Measurements from ENCODE around the gene PAQR8.
"Not testable (repeated sequence)": the region's sequence is repeated elsewhere in the genome, so short reads cannot be mapped to it uniquely, and the experiment has no call there.

Gene PAQR8

GRCh38 chr6:52415917-52416628 is 54.1 kb downstream of the PAQR8 start:
- no peak for DNase-seq

- peak; percentile 8 for DNase-seq
Observed at GRCh38 chr6:52416629-52417151, 54.7 kb downstream of the PAQR8 start.

- no peak for DNase-seq
Observed at GRCh38 chr6:52417675-52418111, 55.7 kb downstream of the PAQR8 start.

DNA sequence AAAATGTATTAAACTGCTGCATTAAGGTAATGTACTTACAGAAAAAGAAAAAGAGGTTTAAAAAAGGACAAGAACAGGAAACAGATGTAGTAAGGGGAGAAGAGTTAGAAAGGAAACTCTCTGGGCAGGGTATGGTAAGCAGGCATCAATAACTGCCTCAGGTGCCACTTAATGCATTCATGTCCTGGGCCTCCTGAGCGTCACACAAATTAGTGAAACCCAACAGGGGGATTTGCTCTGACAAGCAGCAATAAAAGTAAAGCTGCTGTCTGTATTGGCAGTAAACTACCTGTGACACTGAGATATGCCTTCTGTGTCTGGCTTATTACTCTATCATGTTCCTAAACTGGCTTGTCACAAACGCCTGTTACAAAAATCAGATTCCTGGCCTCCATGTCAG is 56.7 kb downstream of the PAQR8 start:
- no peak for DNase-seq

DNA sequence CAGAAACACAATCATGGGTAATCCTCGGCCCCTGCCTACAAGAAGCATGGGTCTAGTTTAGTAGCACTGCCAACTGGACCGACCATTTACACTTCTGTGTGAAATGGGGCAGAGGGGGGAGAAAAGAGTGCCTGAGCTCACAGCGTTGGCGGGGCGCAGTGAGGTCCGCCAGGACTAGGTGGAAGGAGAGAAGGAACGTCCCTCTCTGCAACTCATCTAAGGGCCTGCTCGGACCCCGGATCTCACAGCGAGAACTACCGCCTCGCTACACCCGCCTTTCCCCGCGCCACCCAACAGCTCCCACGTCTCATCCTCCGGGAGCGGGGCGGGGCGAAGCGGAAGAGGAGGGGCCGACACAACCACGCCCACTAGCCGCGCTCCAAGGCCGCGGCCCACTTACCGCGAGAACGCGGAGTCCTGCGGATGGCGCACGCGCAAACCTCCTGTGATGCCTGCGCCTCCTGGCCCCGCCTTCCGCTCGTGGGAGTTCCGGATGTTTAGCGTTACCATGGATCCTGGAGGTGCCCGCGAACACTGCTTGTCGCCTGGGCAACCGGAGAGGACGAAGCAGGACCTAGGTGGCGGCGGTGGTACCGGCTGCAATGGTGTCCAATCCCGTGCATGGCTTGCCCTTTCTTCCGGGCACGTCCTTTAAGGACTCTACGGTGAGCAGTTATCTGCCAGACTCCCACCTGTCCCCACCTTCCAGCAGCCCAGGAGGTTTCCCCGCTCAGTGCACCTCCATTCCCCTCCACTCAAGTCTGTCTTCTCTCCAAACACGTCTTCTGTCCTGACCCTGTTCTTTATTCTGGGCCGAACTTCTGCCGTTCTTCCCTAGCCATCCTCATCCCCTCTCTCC is 58.1 kb downstream of the PAQR8 start, which contains the start of gene EFHC1:
Gene EFHC1 (plus strand): TSS at position 534 of the 859 bp plus-strand sequence. CDS start 69 bp downstream, at position 603.
- peak; percentile 94 for DNase-seq

DNA sequence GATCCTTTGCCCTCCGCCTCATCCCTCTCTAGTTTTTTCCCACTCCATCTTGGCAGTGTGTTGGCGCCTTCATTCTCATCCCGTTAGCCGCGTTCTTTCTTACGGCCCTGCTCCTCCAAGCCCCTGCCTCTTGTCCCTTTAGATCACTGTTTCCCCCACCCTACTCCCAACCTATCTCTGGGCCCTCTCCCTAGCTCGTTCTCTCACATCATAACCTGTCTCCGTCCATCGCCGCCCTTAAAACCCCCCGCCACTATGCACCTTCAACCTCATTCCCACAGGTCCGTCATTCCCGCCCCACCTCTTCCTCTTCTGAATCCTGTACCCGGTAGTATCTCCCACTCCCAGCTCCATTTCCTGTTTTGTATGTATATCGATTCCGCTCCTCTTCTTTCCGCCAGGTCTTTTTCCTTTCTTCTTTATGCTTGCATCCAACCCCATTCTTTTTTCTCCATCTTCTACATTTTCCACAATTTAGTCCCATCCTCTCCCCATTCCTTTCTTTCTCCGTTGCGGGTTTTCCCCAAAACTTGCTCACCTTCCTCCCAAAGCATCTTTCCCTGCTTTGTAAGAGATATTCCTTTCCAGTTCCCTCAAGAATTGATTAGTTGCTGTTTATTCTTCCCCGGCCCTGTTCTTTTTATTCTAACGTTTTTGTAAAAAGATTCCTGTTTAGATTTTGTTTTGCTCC is 58.9 kb downstream of the PAQR8 start:
- DNase-seq: peak; percentile 13

GRCh38 chr6:52422156-52422555 is 60.2 kb downstream of the PAQR8 start:
- no peak for DNase-seq

GRCh38 chr6:52423448-52423847 is 61.5 kb downstream of the PAQR8 start:
- DNase-seq: no peak

GRCh38 chr6:52423971-52424381 is 62.0 kb downstream of the PAQR8 start:
- no peak for DNase-seq

DNA sequence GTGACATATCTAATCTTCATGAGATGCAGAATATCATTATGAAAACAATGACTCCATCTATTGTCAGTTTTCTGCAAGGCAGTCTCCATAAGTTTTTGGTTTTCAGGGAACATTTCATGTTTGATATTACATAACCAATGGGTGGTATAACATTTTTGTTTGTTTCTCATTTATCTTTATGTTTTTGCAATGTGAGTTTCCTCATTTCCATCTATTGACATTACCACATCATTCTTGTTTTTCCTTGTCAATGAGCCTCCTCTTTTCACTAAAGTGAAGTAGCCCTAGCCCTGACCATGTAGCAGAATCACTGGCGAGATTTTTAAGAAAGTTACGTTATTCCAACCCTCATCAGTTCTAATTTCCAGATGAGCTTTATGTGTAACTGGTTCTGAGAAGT is 62.6 kb downstream of the PAQR8 start:
- DNase-seq: no peak

- DNase-seq: no peak
Observed at GRCh38 chr6:52426667-52427066, 64.7 kb downstream of the PAQR8 start.

DNA sequence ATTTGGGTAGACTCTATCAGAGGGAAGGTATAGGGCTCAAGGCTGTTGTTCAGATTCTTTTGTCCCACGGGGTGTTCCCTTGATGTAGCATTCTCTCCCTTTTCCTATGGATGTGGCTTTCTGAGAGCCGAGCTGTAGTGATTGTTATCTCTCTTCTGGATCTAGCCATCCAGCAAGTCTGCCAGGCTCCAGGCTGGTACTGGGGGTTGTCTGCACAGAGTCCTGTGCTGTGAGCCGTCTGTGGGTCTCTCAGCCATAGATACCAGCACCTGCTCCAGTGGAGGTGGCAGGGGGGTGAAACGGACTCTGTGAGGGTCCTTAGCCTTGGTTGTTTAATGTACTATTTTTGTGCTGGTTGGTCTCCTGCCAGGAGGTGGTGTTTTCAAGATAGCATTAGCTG is 71.3 kb downstream of the PAQR8 start:
- DNase-seq: not testable (repeated sequence)

DNA sequence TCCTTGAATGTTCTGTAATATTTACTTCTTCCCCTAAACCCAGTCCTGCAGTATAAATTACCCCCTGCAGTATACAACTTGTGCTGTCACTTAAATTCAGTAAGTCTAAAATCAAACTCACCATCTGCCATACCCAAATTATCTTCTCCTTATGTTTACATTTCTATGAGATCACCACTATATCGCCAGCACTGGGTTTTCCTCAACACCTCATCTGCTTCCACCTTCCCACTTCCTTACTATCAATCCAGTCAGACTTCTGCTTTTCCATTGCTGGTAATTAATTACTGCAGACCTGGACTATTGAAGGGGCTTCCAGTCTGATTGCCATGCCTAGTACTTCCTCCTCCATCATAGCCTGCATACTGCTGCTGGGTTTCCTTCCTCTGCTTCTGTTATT is 73.4 kb downstream of the PAQR8 start:
- DNase-seq: no peak

GRCh38 chr6:52438926-52439325 is 77.0 kb downstream of the PAQR8 start:
- no peak for DNase-seq

GRCh38 chr6:52454556-52454955 is 92.6 kb downstream of the PAQR8 start:
- no peak for DNase-seq

DNA sequence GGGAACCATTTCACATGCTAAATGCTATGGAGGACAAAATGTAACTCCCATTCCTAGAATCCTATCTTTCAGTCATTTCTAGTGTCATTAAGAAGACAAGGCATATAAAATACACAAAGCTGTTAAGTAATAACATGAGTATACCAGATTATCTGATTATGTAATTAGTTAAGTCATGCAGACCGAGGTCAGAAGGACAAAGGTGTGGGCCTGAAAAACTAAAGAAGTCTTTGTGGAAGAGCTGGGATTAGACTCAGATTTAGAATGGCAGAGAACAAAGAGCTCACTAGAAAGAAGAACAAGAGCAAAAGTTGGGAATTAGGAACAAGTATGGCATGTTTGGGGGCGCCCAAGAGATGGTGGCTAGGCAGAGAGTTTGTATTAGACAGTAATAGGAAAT is 95.1 kb downstream of the PAQR8 start:
- DNase-seq: no peak

Measured in NCI-H2081 treated with DMSO at 0.1 percent for 48 hours (cell line).